Ishikawa (cell line): ENCODE results near the gene NT5C2.

Experiments
- CEBPB ChIP-seq: IDR thresholded peaks from 2 replicates; pipeline ENCODE4 v1.6.1; 2012
- CREB1 ChIP-seq: IDR thresholded peaks from 2 replicates; pipeline ENCODE4 v1.6.1; 2012; ENCODE audit warnings: low read depth
- EGR1 ChIP-seq: IDR thresholded peaks from 2 replicates; pipeline ENCODE4 v1.6.1; 2012
- EP300 ChIP-seq: IDR thresholded peaks from 2 replicates; pipeline ENCODE4 v1.6.1; 2012; ENCODE audit warnings: borderline replicate concordance
- FOXM1 ChIP-seq: IDR thresholded peaks from 2 replicates; pipeline ENCODE4 v1.6.1; 2012; ENCODE audit warnings: low read depth, borderline replicate concordance
- MAX ChIP-seq: IDR thresholded peaks from 2 replicates; pipeline ENCODE4 v1.6.1; 2012
- NFIC ChIP-seq: IDR thresholded peaks from 2 replicates; pipeline ENCODE4 v1.6.1; 2012
- RAD21 ChIP-seq: IDR thresholded peaks from 2 replicates; pipeline ENCODE4 v1.6.1; 2012; ENCODE audit warnings: low read depth
- REST ChIP-seq: IDR thresholded peaks from 2 replicates; pipeline ENCODE4 v1.6.1; 2012; ENCODE audit warnings: low read depth, mild to moderate bottlenecking
- TAF1 ChIP-seq: IDR thresholded peaks from 2 replicates; pipeline ENCODE4 v1.6.1; 2012; ENCODE audit warnings: low read depth, mild to moderate bottlenecking
- TCF12 ChIP-seq: IDR thresholded peaks from 2 replicates; pipeline ENCODE4 v1.6.1; 2012; ENCODE audit warnings: low read depth
- TEAD4 ChIP-seq: IDR thresholded peaks from 2 replicates; pipeline ENCODE4 v1.6.1; 2012
- USF1 ChIP-seq: IDR thresholded peaks from 2 replicates; pipeline ENCODE4 v1.6.1; 2012
- YY1 ChIP-seq: IDR thresholded peaks from 2 replicates; pipeline ENCODE4 v1.6.1; 2012; ENCODE audit warnings: low read depth
- ZBTB7A ChIP-seq: IDR thresholded peaks from 2 replicates; pipeline ENCODE4 v1.6.1; 2012; ENCODE audit warnings: low read depth

Gene NT5C2

GRCh38 chr10:103103989-103104388 lies 89.1 kb downstream of the NT5C2 start:
- TF ChIP-seq ZBTB7A (no peak), CEBPB (no peak), YY1 (no peak), TAF1 (no peak), NFIC (no peak)

GRCh38 chr10:103102195-103102594 lies 90.9 kb downstream of the NT5C2 start:
- no peak for TF ChIP-seq TEAD4
- TF ChIP-seq TAF1, result no peak
- TF ChIP-seq EP300, result no peak

- TF ChIP-seq RAD21 (no peak), ZBTB7A (no peak), EP300 (no peak), TCF12 (no peak), REST (no peak), CEBPB (no peak), CREB1 (no peak), MAX (no peak), TAF1 (no peak), USF1 (no peak), TEAD4 (no peak), EGR1 (no peak), NFIC (no peak), FOXM1 (no peak), YY1 (no peak)
Observed at GRCh38 chr10:103100620-103101019, 92.5 kb downstream of the NT5C2 start.

GRCh38 chr10:103098240-103098639 lies 94.8 kb downstream of the NT5C2 start:
- TF ChIP-seq TAF1 (no peak), TCF12 (no peak), NFIC (no peak), FOXM1 (no peak), CREB1 (no peak), TEAD4 (no peak), RAD21 (no peak), EP300 (no peak), CEBPB (no peak)

GRCh38 chr10:103096130-103096529 lies 96.9 kb downstream of the NT5C2 start:
- TF ChIP-seq EGR1 (no peak), USF1 (no peak), TAF1 (no peak), RAD21 (no peak), CEBPB (no peak), NFIC (no peak), FOXM1 (no peak), CREB1 (no peak), YY1 (no peak), MAX (no peak), TCF12 (no peak)

GRCh38 chr10:103095005-103095404 lies 98.1 kb downstream of the NT5C2 start:
- no peak for TF ChIP-seq NFIC
- TF ChIP-seq EGR1, result no peak

GRCh38 chr10:103090911-103091310 lies 102.2 kb downstream of the NT5C2 start:
- TF ChIP-seq CREB1, result no peak
- TF ChIP-seq TCF12, result no peak
- no peak for TF ChIP-seq YY1
- TF ChIP-seq NFIC, result no peak
- no peak for TF ChIP-seq RAD21
- TF ChIP-seq EGR1, result no peak
- no peak for TF ChIP-seq FOXM1
- TF ChIP-seq ZBTB7A, result no peak
- no peak for TF ChIP-seq CEBPB
- TF ChIP-seq MAX, result no peak
- TF ChIP-seq EP300, result no peak
- TF ChIP-seq TAF1, result no peak
- no peak for TF ChIP-seq TEAD4
- TF ChIP-seq REST, result no peak
- TF ChIP-seq USF1, result no peak
